ENCODE measurements around the gene L3MBTL4. TPM values are rescaled to one million over a fixed set of nuclear protein-coding genes. Genes with fewer than 3 reads are reported as not detected.

L3MBTL4 gene
- total and polyA plus RNA-seq, 4 donors, result 2.3 to 15.0 (median 5.0) TPM

DNA sequence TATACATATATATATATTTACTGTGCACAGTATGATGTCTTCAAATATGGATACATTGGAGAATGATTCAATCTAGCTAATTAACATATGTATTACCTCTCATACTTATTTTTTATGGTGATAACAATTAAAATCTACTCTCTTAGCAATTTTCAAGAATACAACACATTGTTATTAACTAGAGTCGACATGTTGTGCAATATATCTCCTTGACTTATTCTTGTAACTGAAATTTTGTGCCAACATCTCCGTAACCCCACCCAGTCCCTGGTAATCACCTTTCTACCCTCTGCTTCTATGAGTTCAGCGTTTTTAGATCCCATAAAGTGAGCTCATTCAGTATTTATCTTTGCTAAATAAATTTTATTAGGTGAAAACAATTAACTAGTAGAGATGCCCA lies 303.0 kb downstream of the L3MBTL4 start (continued):
- TF ChIP-seq, protein P1, sequence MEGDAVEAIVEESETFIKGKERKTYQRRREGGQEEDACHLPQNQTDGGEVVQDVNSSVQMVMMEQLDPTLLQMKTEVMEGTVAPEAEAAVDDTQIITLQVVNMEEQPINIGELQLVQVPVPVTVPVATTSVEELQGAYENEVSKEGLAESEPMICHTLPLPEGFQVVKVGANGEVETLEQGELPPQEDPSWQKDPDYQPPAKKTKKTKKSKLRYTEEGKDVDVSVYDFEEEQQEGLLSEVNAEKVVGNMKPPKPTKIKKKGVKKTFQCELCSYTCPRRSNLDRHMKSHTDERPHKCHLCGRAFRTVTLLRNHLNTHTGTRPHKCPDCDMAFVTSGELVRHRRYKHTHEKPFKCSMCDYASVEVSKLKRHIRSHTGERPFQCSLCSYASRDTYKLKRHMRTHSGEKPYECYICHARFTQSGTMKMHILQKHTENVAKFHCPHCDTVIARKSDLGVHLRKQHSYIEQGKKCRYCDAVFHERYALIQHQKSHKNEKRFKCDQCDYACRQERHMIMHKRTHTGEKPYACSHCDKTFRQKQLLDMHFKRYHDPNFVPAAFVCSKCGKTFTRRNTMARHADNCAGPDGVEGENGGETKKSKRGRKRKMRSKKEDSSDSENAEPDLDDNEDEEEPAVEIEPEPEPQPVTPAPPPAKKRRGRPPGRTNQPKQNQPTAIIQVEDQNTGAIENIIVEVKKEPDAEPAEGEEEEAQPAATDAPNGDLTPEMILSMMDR (IDR thresholded peaks at IDR 0.05; ENCODE audit: low read depth, low read length, missing input control), result no peak
- TF ChIP-seq, protein P2, sequence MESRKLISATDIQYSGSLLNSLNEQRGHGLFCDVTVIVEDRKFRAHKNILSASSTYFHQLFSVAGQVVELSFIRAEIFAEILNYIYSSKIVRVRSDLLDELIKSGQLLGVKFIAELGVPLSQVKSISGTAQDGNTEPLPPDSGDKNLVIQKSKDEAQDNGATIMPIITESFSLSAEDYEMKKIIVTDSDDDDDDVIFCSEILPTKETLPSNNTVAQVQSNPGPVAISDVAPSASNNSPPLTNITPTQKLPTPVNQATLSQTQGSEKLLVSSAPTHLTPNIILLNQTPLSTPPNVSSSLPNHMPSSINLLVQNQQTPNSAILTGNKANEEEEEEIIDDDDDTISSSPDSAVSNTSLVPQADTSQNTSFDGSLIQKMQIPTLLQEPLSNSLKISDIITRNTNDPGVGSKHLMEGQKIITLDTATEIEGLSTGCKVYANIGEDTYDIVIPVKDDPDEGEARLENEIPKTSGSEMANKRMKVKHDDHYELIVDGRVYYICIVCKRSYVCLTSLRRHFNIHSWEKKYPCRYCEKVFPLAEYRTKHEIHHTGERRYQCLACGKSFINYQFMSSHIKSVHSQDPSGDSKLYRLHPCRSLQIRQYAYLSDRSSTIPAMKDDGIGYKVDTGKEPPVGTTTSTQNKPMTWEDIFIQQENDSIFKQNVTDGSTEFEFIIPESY (IDR thresholded peaks at IDR 0.05), result no peak

DNA sequence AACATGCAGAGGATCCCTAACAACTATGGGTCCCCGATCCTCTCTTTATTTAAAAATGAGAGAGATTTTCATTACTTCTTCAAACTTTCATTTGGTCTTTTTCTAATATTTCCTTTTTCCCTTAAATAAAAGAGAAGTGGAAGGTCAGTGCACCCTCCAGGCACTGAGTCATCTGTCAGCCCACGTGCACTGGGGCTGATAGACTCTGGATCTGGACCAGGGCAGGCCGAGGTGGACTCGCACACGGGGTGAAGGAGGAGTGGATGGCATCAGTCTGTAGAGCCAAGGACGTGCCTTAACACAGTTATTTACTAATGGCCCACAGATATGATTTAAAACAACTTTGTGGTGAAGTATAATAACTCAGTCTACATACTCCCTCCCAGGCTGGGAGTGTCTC lies 305.0 kb downstream of the L3MBTL4 start:
- Histone ChIP-seq H3K9ac (ENCODE audit: low read depth in 1 of 2, low read length in 2 of 2) (no peak overlapping the region), H3K36me3 (ENCODE audit: control insufficient read depth in 4 of 4, insufficient read depth in 3 of 4, low read depth in 1 of 4, low read length in 3 of 4) (no peaks in the 10 kb centered on the region), H3K9me3 (ENCODE audit: control insufficient read depth in 4 of 4, low read length in 3 of 4) (no peaks in the 10 kb centered on the region), H3K4me3 (ENCODE audit: low read depth in 1 of 3, low read length in 3 of 3) (no peak overlapping the region), H3K27me3 (ENCODE audit: control insufficient read depth in 4 of 4, insufficient read depth in 4 of 4, low read length in 3 of 4) (no peaks in the 10 kb centered on the region), H3K27ac (ENCODE audit: low read depth in 1 of 2, low read length in 2 of 2) (peak overlapping the region in 1 of 2 donors; percentile 35), H3K4me1 (ENCODE audit: control insufficient read depth in 4 of 4, insufficient read depth in 4 of 4, low read length in 3 of 4) (peaks cover 0 to 10% (median under 1%) of the 10 kb centered on the region in 4 donors)
- WGBS, result 49% methylated on average over 6 of the region's 6 CpGs
- no peak for DNase-seq (ENCODE audit: low spot score)
- TF ChIP-seq, protein P3, sequence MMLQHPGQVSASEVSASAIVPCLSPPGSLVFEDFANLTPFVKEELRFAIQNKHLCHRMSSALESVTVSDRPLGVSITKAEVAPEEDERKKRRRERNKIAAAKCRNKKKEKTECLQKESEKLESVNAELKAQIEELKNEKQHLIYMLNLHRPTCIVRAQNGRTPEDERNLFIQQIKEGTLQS (IDR thresholded peaks at IDR 0.05), result peak; percentile 54
- TF ChIP-seq TAF1 (conservative IDR thresholded peaks at IDR 0.05), result no peak
- peak; percentile 5 to 31 for TF ChIP-seq RAD21 (IDR thresholded peaks at IDR 0.05)
- TF ChIP-seq, protein P2 (IDR thresholded peaks at IDR 0.05), result no peak
- TF ChIP-seq GABPA (IDR thresholded peaks at IDR 0.05 in 1 of 2, conservative IDR thresholded peaks at IDR 0.05 in 1 of 2), result no peak
- TF ChIP-seq, protein P1 (IDR thresholded peaks at IDR 0.05; ENCODE audit: low read depth, low read length, missing input control), result no peak
- TF ChIP-seq FOXA2 (IDR thresholded peaks at IDR 0.05), result no peak
- no peak for TF ChIP-seq NR2F2 (IDR thresholded peaks at IDR 0.05)
- no peak for TF ChIP-seq SP1 (IDR thresholded peaks at IDR 0.05)
- peak; percentile 62 to 80 for TF ChIP-seq HNF4A (conservative IDR thresholded peaks at IDR 0.05)
- TF ChIP-seq HNF4G (IDR thresholded peaks at IDR 0.05), result no peak
- TF ChIP-seq RXRA (IDR thresholded peaks at IDR 0.05), result peak; percentile 72 to 92
- TF ChIP-seq, protein P4, sequence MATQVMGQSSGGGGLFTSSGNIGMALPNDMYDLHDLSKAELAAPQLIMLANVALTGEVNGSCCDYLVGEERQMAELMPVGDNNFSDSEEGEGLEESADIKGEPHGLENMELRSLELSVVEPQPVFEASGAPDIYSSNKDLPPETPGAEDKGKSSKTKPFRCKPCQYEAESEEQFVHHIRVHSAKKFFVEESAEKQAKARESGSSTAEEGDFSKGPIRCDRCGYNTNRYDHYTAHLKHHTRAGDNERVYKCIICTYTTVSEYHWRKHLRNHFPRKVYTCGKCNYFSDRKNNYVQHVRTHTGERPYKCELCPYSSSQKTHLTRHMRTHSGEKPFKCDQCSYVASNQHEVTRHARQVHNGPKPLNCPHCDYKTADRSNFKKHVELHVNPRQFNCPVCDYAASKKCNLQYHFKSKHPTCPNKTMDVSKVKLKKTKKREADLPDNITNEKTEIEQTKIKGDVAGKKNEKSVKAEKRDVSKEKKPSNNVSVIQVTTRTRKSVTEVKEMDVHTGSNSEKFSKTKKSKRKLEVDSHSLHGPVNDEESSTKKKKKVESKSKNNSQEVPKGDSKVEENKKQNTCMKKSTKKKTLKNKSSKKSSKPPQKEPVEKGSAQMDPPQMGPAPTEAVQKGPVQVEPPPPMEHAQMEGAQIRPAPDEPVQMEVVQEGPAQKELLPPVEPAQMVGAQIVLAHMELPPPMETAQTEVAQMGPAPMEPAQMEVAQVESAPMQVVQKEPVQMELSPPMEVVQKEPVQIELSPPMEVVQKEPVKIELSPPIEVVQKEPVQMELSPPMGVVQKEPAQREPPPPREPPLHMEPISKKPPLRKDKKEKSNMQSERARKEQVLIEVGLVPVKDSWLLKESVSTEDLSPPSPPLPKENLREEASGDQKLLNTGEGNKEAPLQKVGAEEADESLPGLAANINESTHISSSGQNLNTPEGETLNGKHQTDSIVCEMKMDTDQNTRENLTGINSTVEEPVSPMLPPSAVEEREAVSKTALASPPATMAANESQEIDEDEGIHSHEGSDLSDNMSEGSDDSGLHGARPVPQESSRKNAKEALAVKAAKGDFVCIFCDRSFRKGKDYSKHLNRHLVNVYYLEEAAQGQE (IDR thresholded peaks at IDR 0.05), result no peak
- TF ChIP-seq YY1 (IDR thresholded peaks at IDR 0.05), result no peak
- TF ChIP-seq, protein P5, sequence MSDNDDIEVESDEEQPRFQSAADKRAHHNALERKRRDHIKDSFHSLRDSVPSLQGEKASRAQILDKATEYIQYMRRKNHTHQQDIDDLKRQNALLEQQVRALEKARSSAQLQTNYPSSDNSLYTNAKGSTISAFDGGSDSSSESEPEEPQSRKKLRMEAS (IDR thresholded peaks at IDR 0.05), result peak; percentile 31
- TF ChIP-seq EGR1 (IDR thresholded peaks at IDR 0.05; ENCODE audit: low read depth in 2 of 2), result no peak
- peak; percentile 69 to 91 for TF ChIP-seq JUND (IDR thresholded peaks at IDR 0.05)
- TF ChIP-seq FOXA1 (IDR thresholded peaks at IDR 0.05), result no peak

Data from liver (tissue), 9 donors.